Forelimb muscle (tissue), 1 donor: Measurements from ENCODE around the gene AATF. TPM values are rescaled to one million over a fixed set of nuclear protein-coding genes. Genes with fewer than 3 reads are reported as not detected.

Source experiments
- polyA plus RNA-seq: library from polyadenylated mRNA; unstranded; fragments of 120-200 nt; gene quantifications from one replicate; pipeline ENCODE4 v1.2.1, GENCODE V29; 2013; ENCODE audit not compliant: insufficient read length

The AATF gene
- polyA plus RNA-seq, 1 donor, result 22.4 TPM

Other genes with a start within 250 kb of the AATF start
- not detected for gene LHX1, start 11.5 kb upstream of the AATF start, polyA plus RNA-seq